ENCODE data around the gene LRP1-AS.

The LRP1-AS gene

GRCh38 chr12:57126561-57126960 is 20.9 kb downstream of the LRP1-AS start:
- no peak overlapping the region for H2BK5ac ChIP-seq (ENCODE audit: low read depth, low read length, poor library complexity, severe bottlenecking)
- H3K4ac ChIP-seq (ENCODE audit: low read depth in 1 of 2, low read length in 2 of 2): no peak overlapping the region
- no peak overlapping the region for H2BK120ac ChIP-seq (ENCODE audit: low read depth, low read length)
- H3K23ac ChIP-seq (ENCODE audit: low read length in 2 of 2): no peak overlapping the region
- H3K14ac ChIP-seq (ENCODE audit: low read length in 2 of 2): no peak overlapping the region
- no peak overlapping the region for H3K27ac ChIP-seq (ENCODE audit: low read length, poor library complexity, severe bottlenecking)
- H4K8ac ChIP-seq (ENCODE audit: low read length): no peak overlapping the region
- peaks cover 14% of the 10 kb centered on the region for H3K4me1 ChIP-seq (ENCODE audit: control insufficient read depth, insufficient read depth, low read depth, low read length)
- H3K4me2 ChIP-seq (ENCODE audit: low read length, poor library complexity, severe bottlenecking): no peak overlapping the region
- H2AFZ ChIP-seq (ENCODE audit: low read depth, low read length): no peak overlapping the region
- no peaks in the 10 kb centered on the region for H3K27me3 ChIP-seq (ENCODE audit: control insufficient read depth in 1 of 2, insufficient read depth in 1 of 2, low read length in 2 of 2)
- no peak overlapping the region for H2BK15ac ChIP-seq (ENCODE audit: low read depth, poor library complexity, severe bottlenecking)
- no peak overlapping the region for H4K91ac ChIP-seq (ENCODE audit: low read length)
- H2BK12ac ChIP-seq (ENCODE audit: low read length in 2 of 2): no peak overlapping the region
- H3K18ac ChIP-seq (ENCODE audit: low read depth in 1 of 2, low read length in 2 of 2): no peak overlapping the region
- peak overlapping the region in 1 of 2 experiments; percentile 83 for H3K4me3 ChIP-seq (ENCODE audit: insufficient read depth in 1 of 2, low read depth in 1 of 2, low read length in 2 of 2)
- DNase-seq: no peak
- peaks cover 0 to 9% of the 10 kb centered on the region in 2 experiments for H3K36me3 ChIP-seq (ENCODE audit: control insufficient read depth in 1 of 2, insufficient read depth in 2 of 2, low read depth in 1 of 2, low read length in 2 of 2)
- no peaks in the 10 kb centered on the region for H3K9me3 ChIP-seq (ENCODE audit: control insufficient read depth, low read length)
- WGBS: 68% methylated on average over 7 of the region's 7 CpGs
- H2AK5ac ChIP-seq (ENCODE audit: low read length, severe bottlenecking): no peak overlapping the region
- peak overlapping the region; percentile 92 for H3K9ac ChIP-seq (ENCODE audit: low read length)
- H3K79me1 ChIP-seq (replicated peaks; ENCODE audit: low read length, poor library complexity, severe bottlenecking): peaks cover 1% of the 10 kb centered on the region

GRCh38 chr12:57126061-57126460 is 21.4 kb downstream of the LRP1-AS start:
- H4K8ac ChIP-seq (ENCODE audit: low read length): no peak overlapping the region
- no peak overlapping the region for H3K4me2 ChIP-seq (ENCODE audit: low read length, poor library complexity, severe bottlenecking)
- 88% methylated on average over 8 of the region's 11 CpGs for WGBS
- no peak overlapping the region for H2AK5ac ChIP-seq (ENCODE audit: low read length, severe bottlenecking)
- no peak overlapping the region for H2BK12ac ChIP-seq (ENCODE audit: low read length in 2 of 2)
- no peaks in the 10 kb centered on the region for H3K9me3 ChIP-seq (ENCODE audit: control insufficient read depth, low read length)
- H3K4me1 ChIP-seq (ENCODE audit: control insufficient read depth, insufficient read depth, low read depth, low read length): peaks cover 10% of the 10 kb centered on the region
- H2BK120ac ChIP-seq (ENCODE audit: low read depth, low read length): no peak overlapping the region
- H3K36me3 ChIP-seq (ENCODE audit: control insufficient read depth in 1 of 2, insufficient read depth in 2 of 2, low read depth in 1 of 2, low read length in 2 of 2): peaks cover 0 to 4% of the 10 kb centered on the region in 2 experiments
- no peak for DNase-seq
- H4K91ac ChIP-seq (ENCODE audit: low read length): no peak overlapping the region
- no peak overlapping the region for H3K4ac ChIP-seq (ENCODE audit: low read depth in 1 of 2, low read length in 2 of 2)
- no peak overlapping the region for H2BK15ac ChIP-seq (ENCODE audit: low read depth, poor library complexity, severe bottlenecking)
- no peak overlapping the region for H3K27ac ChIP-seq (ENCODE audit: low read length, poor library complexity, severe bottlenecking)
- no peak overlapping the region for H3K4me3 ChIP-seq (ENCODE audit: insufficient read depth in 1 of 2, low read depth in 1 of 2, low read length in 2 of 2)
- H3K14ac ChIP-seq (ENCODE audit: low read length in 2 of 2): no peak overlapping the region
- no peak overlapping the region for H2AFZ ChIP-seq (ENCODE audit: low read depth, low read length)
- no peak overlapping the region for H3K18ac ChIP-seq (ENCODE audit: low read depth in 1 of 2, low read length in 2 of 2)
- no peak overlapping the region for H2BK5ac ChIP-seq (ENCODE audit: low read depth, low read length, poor library complexity, severe bottlenecking)
- H3K9ac ChIP-seq (ENCODE audit: low read length): peak overlapping the region; percentile 92
- no peak overlapping the region for H3K23ac ChIP-seq (ENCODE audit: low read length in 2 of 2)
- H3K27me3 ChIP-seq (ENCODE audit: control insufficient read depth in 1 of 2, insufficient read depth in 1 of 2, low read length in 2 of 2): no peaks in the 10 kb centered on the region
- H3K79me1 ChIP-seq (replicated peaks; ENCODE audit: low read length, poor library complexity, severe bottlenecking): peaks cover 1% of the 10 kb centered on the region

- H3K4me1 ChIP-seq (ENCODE audit: control insufficient read depth, insufficient read depth, low read depth, low read length): peaks cover 4% of the 10 kb centered on the region
- WGBS: 18% methylated on average over 10 of the region's 10 CpGs
- no peak overlapping the region for H2AK5ac ChIP-seq (ENCODE audit: low read length, severe bottlenecking)
- H3K36me3 ChIP-seq (ENCODE audit: control insufficient read depth in 1 of 2, insufficient read depth in 2 of 2, low read depth in 1 of 2, low read length in 2 of 2): no peaks in the 10 kb centered on the region
- no peak overlapping the region for H3K27ac ChIP-seq (ENCODE audit: low read length, poor library complexity, severe bottlenecking)
- no peaks in the 10 kb centered on the region for H3K9me3 ChIP-seq (ENCODE audit: control insufficient read depth, low read length)
- H3K23ac ChIP-seq (ENCODE audit: low read length in 2 of 2): no peak overlapping the region
- H3K9ac ChIP-seq (ENCODE audit: low read length): no peak overlapping the region
- H3K4me3 ChIP-seq (ENCODE audit: insufficient read depth in 1 of 2, low read depth in 1 of 2, low read length in 2 of 2): no peak overlapping the region
- H3K18ac ChIP-seq (ENCODE audit: low read depth in 1 of 2, low read length in 2 of 2): no peak overlapping the region
- H2BK5ac ChIP-seq (ENCODE audit: low read depth, low read length, poor library complexity, severe bottlenecking): no peak overlapping the region
- no peak overlapping the region for H4K8ac ChIP-seq (ENCODE audit: low read length)
- no peaks in the 10 kb centered on the region for H3K27me3 ChIP-seq (ENCODE audit: control insufficient read depth in 1 of 2, insufficient read depth in 1 of 2, low read length in 2 of 2)
- no peak overlapping the region for H2BK12ac ChIP-seq (ENCODE audit: low read length in 2 of 2)
- no peak overlapping the region for H3K4me2 ChIP-seq (ENCODE audit: low read length, poor library complexity, severe bottlenecking)
- H2BK15ac ChIP-seq (ENCODE audit: low read depth, poor library complexity, severe bottlenecking): no peak overlapping the region
- no peak overlapping the region for H3K14ac ChIP-seq (ENCODE audit: low read length in 2 of 2)
- H4K91ac ChIP-seq (ENCODE audit: low read length): no peak overlapping the region
- H3K4ac ChIP-seq (ENCODE audit: low read depth in 1 of 2, low read length in 2 of 2): no peak overlapping the region
- DNase-seq: peak; percentile 77
- H2BK120ac ChIP-seq (ENCODE audit: low read depth, low read length): no peak overlapping the region
- H3K79me1 ChIP-seq (replicated peaks; ENCODE audit: low read length, poor library complexity, severe bottlenecking): peaks cover 1% of the 10 kb centered on the region
- H2AFZ ChIP-seq (ENCODE audit: low read depth, low read length): no peak overlapping the region
Measured at GRCh38 chr12:57124261-57124877, 23.1 kb downstream of the LRP1-AS start.

GRCh38 chr12:57123813-57124212 is 23.6 kb downstream of the LRP1-AS start:
- no peak overlapping the region for H2BK120ac ChIP-seq (ENCODE audit: low read depth, low read length)
- no peaks in the 10 kb centered on the region for H3K27me3 ChIP-seq (ENCODE audit: control insufficient read depth in 1 of 2, insufficient read depth in 1 of 2, low read length in 2 of 2)
- H3K4me3 ChIP-seq (ENCODE audit: insufficient read depth in 1 of 2, low read depth in 1 of 2, low read length in 2 of 2): no peak overlapping the region
- WGBS: 33% methylated on average over 1 of the region's 2 CpGs
- H4K91ac ChIP-seq (ENCODE audit: low read length): no peak overlapping the region
- no peak overlapping the region for H2AFZ ChIP-seq (ENCODE audit: low read depth, low read length)
- H3K14ac ChIP-seq (ENCODE audit: low read length in 2 of 2): no peak overlapping the region
- peaks cover 1% of the 10 kb centered on the region for H3K79me1 ChIP-seq (replicated peaks; ENCODE audit: low read length, poor library complexity, severe bottlenecking)
- no peaks in the 10 kb centered on the region for H3K9me3 ChIP-seq (ENCODE audit: control insufficient read depth, low read length)
- no peak overlapping the region for H3K9ac ChIP-seq (ENCODE audit: low read length)
- H3K27ac ChIP-seq (ENCODE audit: low read length, poor library complexity, severe bottlenecking): no peak overlapping the region
- no peak overlapping the region for H3K4me2 ChIP-seq (ENCODE audit: low read length, poor library complexity, severe bottlenecking)
- no peak overlapping the region for H2BK15ac ChIP-seq (ENCODE audit: low read depth, poor library complexity, severe bottlenecking)
- H3K18ac ChIP-seq (ENCODE audit: low read depth in 1 of 2, low read length in 2 of 2): no peak overlapping the region
- H3K4ac ChIP-seq (ENCODE audit: low read depth in 1 of 2, low read length in 2 of 2): no peak overlapping the region
- DNase-seq: no peak
- peaks cover 4% of the 10 kb centered on the region for H3K4me1 ChIP-seq (ENCODE audit: control insufficient read depth, insufficient read depth, low read depth, low read length)
- H3K36me3 ChIP-seq (ENCODE audit: control insufficient read depth in 1 of 2, insufficient read depth in 2 of 2, low read depth in 1 of 2, low read length in 2 of 2): no peaks in the 10 kb centered on the region
- H3K23ac ChIP-seq (ENCODE audit: low read length in 2 of 2): no peak overlapping the region
- H4K8ac ChIP-seq (ENCODE audit: low read length): no peak overlapping the region
- H2BK5ac ChIP-seq (ENCODE audit: low read depth, low read length, poor library complexity, severe bottlenecking): no peak overlapping the region
- no peak overlapping the region for H2BK12ac ChIP-seq (ENCODE audit: low read length in 2 of 2)
- H2AK5ac ChIP-seq (ENCODE audit: low read length, severe bottlenecking): no peak overlapping the region

Data from mesenchymal stem cell (in vitro differentiated cells and primary cell).